ENCODE results near the gene DDX28. TPM values are rescaled to one million over a fixed set of nuclear protein-coding genes. Genes with fewer than 3 reads are reported as not detected.

Gene DDX28
- polyA plus RNA-seq, 1 donor from 2014 or later = 13.9 TPM

DNA sequence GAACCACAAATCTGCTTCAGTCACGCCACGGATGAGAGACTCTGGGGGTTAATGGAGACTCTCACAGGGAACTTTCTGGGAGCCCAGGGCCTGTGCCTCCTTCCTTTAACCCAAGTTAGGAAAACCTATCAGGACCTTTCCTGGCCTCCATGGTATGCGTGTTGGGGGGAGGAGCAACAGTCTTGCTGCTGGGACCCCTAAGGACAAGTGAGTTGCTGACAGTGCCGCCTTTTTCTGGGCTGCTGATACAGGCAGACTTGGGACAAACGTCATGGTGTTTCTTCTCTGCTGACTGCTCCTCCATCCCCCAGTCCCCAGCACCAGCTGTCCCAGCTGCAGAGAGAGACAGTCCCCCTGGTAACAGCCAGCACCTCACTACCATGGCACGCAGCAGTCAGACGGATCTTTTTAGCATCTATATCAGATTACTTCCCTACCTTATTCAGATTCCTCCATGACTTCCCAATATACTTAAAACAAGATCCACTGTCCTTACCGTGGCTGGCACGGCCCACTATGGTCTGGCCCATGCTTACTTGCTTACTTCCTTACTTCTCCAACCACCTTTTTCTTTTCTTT lies 13.8 kb downstream of the DDX28 start:
- H4K20me1 ChIP-seq (ENCODE audit: insufficient read depth) = no peaks in the 10 kb centered on the region
- H3K9me2 ChIP-seq (ENCODE audit: insufficient read depth, low read length) = no peaks in the 10 kb centered on the region
- no peak overlapping the region for H3K27ac ChIP-seq (ENCODE audit: low read length)
- no peak overlapping the region for H3K9ac ChIP-seq (ENCODE audit: low read length)
- no peaks in the 10 kb centered on the region for H3F3A ChIP-seq (ENCODE audit: insufficient read depth, low read length, poor library complexity, severe bottlenecking)
- H3K27me3 ChIP-seq (ENCODE audit: insufficient read depth, low read depth, low read length) = no peaks in the 10 kb centered on the region
- no peak for TF ChIP-seq SMC3 (conservative IDR thresholded peaks at IDR 0.05; ENCODE audit: poor library complexity)
- H3K4me3 ChIP-seq (ENCODE audit: low read length) = no peak overlapping the region
- H3K36me3 ChIP-seq (ENCODE audit: insufficient read depth, low read length) = no peaks in the 10 kb centered on the region
- H3K9me3 ChIP-seq (ENCODE audit: low read length) = no peaks in the 10 kb centered on the region
- H3K79me2 ChIP-seq (replicated peaks; ENCODE audit: insufficient read depth, low read length) = no peaks in the 10 kb centered on the region
- H2AFZ ChIP-seq (ENCODE audit: low read depth, low read length) = no peak overlapping the region
- no peak overlapping the region for H3K4me2 ChIP-seq (ENCODE audit: low read length)

DNA sequence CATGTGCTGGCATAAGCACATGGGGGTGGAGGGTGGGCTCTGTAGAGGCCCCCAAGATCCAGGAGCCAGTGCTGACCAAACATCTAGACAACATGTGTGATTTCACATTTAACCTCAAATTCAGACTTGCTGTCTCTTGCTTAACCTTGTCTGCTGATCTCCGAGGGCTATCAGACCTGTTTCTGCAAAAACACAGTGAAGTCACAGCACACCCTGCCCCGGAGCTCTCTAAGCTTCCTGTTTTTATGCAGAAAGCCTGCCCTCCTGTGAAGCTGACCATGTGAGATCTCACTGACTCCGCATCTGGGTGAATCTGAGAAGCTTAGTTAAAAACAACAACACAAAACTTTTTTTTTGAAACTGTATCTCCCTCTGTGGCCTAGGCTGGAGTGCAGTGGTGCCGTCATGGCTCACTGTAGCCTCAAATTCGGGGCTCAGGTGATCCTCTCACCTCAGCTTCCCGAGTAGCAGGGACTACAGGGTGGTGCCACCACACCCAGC lies 17.2 kb downstream of the DDX28 start:
- H3K9me3 ChIP-seq (ENCODE audit: low read length) = no peaks in the 10 kb centered on the region
- no peaks in the 10 kb centered on the region for H4K20me1 ChIP-seq (ENCODE audit: insufficient read depth)
- no peak overlapping the region for H3K4me3 ChIP-seq (ENCODE audit: low read length)
- no peaks in the 10 kb centered on the region for H3F3A ChIP-seq (ENCODE audit: insufficient read depth, low read length, poor library complexity, severe bottlenecking)
- no peaks in the 10 kb centered on the region for H3K79me2 ChIP-seq (replicated peaks; ENCODE audit: insufficient read depth, low read length)
- no peaks in the 10 kb centered on the region for H3K27me3 ChIP-seq (ENCODE audit: insufficient read depth, low read depth, low read length)
- TF ChIP-seq MXI1 (conservative IDR thresholded peaks at IDR 0.05; ENCODE audit: poor library complexity, severe bottlenecking) = no peak
- no peak for TF ChIP-seq RAD21 (conservative IDR thresholded peaks at IDR 0.05)
- TF ChIP-seq TAF1 (IDR thresholded peaks at IDR 0.05; ENCODE audit: low read depth) = no peak
- TF ChIP-seq, protein P1, sequence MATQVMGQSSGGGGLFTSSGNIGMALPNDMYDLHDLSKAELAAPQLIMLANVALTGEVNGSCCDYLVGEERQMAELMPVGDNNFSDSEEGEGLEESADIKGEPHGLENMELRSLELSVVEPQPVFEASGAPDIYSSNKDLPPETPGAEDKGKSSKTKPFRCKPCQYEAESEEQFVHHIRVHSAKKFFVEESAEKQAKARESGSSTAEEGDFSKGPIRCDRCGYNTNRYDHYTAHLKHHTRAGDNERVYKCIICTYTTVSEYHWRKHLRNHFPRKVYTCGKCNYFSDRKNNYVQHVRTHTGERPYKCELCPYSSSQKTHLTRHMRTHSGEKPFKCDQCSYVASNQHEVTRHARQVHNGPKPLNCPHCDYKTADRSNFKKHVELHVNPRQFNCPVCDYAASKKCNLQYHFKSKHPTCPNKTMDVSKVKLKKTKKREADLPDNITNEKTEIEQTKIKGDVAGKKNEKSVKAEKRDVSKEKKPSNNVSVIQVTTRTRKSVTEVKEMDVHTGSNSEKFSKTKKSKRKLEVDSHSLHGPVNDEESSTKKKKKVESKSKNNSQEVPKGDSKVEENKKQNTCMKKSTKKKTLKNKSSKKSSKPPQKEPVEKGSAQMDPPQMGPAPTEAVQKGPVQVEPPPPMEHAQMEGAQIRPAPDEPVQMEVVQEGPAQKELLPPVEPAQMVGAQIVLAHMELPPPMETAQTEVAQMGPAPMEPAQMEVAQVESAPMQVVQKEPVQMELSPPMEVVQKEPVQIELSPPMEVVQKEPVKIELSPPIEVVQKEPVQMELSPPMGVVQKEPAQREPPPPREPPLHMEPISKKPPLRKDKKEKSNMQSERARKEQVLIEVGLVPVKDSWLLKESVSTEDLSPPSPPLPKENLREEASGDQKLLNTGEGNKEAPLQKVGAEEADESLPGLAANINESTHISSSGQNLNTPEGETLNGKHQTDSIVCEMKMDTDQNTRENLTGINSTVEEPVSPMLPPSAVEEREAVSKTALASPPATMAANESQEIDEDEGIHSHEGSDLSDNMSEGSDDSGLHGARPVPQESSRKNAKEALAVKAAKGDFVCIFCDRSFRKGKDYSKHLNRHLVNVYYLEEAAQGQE (IDR thresholded peaks at IDR 0.05; ENCODE audit: borderline replicate concordance) = no peak
- TF ChIP-seq, protein P2, sequence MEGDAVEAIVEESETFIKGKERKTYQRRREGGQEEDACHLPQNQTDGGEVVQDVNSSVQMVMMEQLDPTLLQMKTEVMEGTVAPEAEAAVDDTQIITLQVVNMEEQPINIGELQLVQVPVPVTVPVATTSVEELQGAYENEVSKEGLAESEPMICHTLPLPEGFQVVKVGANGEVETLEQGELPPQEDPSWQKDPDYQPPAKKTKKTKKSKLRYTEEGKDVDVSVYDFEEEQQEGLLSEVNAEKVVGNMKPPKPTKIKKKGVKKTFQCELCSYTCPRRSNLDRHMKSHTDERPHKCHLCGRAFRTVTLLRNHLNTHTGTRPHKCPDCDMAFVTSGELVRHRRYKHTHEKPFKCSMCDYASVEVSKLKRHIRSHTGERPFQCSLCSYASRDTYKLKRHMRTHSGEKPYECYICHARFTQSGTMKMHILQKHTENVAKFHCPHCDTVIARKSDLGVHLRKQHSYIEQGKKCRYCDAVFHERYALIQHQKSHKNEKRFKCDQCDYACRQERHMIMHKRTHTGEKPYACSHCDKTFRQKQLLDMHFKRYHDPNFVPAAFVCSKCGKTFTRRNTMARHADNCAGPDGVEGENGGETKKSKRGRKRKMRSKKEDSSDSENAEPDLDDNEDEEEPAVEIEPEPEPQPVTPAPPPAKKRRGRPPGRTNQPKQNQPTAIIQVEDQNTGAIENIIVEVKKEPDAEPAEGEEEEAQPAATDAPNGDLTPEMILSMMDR (IDR thresholded peaks at IDR 0.05; ENCODE audit: poor library complexity, severe bottlenecking) = no peak
- TF ChIP-seq EP300 (conservative IDR thresholded peaks at IDR 0.05; ENCODE audit: poor library complexity, severe bottlenecking) = no peak
- no peak for TF ChIP-seq POLR2AphosphoS5 (IDR thresholded peaks at IDR 0.05)
- TF ChIP-seq EZH2 (IDR thresholded peaks at IDR 0.05; ENCODE audit: borderline replicate concordance, insufficient read depth, low read length, poor library complexity, severe bottlenecking) = no peak
- TF ChIP-seq SMC3 (conservative IDR thresholded peaks at IDR 0.05; ENCODE audit: poor library complexity) = no peak
- no peak overlapping the region for H3K9ac ChIP-seq (ENCODE audit: low read length)
- no peaks in the 10 kb centered on the region for H3K9me2 ChIP-seq (ENCODE audit: insufficient read depth, low read length)
- no peak overlapping the region for H3K4me2 ChIP-seq (ENCODE audit: low read length)
- no peak overlapping the region for H2AFZ ChIP-seq (ENCODE audit: low read depth, low read length)
- no peaks in the 10 kb centered on the region for H3K36me3 ChIP-seq (ENCODE audit: insufficient read depth, low read length)
- H3K27ac ChIP-seq (ENCODE audit: low read length) = no peak overlapping the region

All from neural cell (in vitro differentiated cells).